ENCODE data around the gene CHCHD4. TPM values are rescaled to one million over a fixed set of nuclear protein-coding genes. Genes with fewer than 3 reads are reported as not detected.

The CHCHD4 gene
- polyA plus RNA-seq, 2 of the 4 experiments (the other 2 are of a cell fraction) = 37.3 to 48.8 TPM

DNA sequence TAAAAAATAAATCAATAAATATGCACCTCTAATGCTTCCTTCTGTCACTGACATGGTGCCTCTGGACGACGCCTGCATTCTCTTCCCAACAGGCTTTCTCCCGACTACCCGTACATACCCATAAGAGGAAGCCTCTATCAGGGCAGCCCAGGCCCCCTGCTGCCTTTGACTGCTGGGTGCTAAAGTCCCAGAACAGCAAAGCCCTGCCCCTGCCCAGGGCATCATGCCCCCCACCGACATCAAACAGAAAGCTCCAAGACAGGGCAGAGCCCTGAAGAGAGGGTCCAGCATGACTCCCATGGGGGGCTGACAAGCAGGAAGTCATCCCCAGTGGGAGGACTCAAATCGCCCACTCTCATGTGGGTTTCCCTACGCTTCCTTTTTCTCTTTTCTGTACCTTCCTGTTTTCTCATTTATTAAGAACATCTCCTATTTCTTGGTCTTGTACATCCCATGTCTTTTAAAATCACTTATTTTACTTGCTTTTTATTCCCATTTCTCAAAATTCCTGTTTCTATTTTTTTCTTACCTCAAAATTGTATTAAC lies 30.3 kb upstream of the CHCHD4 start:
- H3K4me2 ChIP-seq = no peak overlapping the region
- no peak for ATAC-seq
- no peak for FAIRE-seq
- POLR2A ChIA-PET = interaction anchor here (1.0 kb wide), 1 partner anchor 24 kb away, joined by 3 read pairs; the partner anchor contains the start of genes LSM3 and XPC
- H3K9me3 ChIP-seq = no peaks in the 10 kb centered on the region
- 93% methylated on average over 7 of the region's 7 CpGs for WGBS (ENCODE audit: missing lambda C conversion rate)
- no peak for DNase-seq (ENCODE audit: low read depth in 1 of 2, low spot score in 1 of 2)
- H3K4me3 ChIP-seq = no peak overlapping the region
- no peaks in the 10 kb centered on the region for H3K4me1 ChIP-seq
- no peak for TF ChIP-seq SMC3 (IDR thresholded peaks at IDR 0.05)
- TF ChIP-seq, protein P1, sequence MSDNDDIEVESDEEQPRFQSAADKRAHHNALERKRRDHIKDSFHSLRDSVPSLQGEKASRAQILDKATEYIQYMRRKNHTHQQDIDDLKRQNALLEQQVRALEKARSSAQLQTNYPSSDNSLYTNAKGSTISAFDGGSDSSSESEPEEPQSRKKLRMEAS (IDR thresholded peaks at IDR 0.05) = no peak
- TF ChIP-seq, protein P2, sequence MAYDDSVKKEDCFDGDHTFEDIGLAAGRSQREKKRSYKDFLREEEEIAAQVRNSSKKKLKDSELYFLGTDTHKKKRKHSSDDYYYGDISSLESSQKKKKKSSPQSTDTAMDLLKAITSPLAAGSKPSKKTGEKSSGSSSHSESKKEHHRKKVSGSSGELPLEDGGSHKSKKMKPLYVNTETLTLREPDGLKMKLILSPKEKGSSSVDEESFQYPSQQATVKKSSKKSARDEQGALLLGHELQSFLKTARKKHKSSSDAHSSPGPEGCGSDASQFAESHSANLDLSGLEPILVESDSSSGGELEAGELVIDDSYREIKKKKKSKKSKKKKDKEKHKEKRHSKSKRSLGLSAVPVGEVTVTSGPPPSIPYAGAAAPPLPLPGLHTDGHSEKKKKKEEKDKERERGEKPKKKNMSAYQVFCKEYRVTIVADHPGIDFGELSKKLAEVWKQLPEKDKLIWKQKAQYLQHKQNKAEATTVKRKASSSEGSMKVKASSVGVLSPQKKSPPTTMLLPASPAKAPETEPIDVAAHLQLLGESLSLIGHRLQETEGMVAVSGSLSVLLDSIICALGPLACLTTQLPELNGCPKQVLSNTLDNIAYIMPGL (CRISPR knock-in tag; IDR thresholded peaks at IDR 0.05; ENCODE audit: borderline replicate concordance) = no peak
- TF ChIP-seq FOSB (CRISPR knock-in tag; IDR thresholded peaks at IDR 0.05) = no peak
- no peak for TF ChIP-seq EP300 (IDR thresholded peaks at IDR 0.05)
- TF ChIP-seq SREBF2 (IDR thresholded peaks at IDR 0.05) = no peak
- TF ChIP-seq MAFK (IDR thresholded peaks at IDR 0.05; ENCODE audit: partially characterized antibody) = no peak
- TF ChIP-seq, protein P3, sequence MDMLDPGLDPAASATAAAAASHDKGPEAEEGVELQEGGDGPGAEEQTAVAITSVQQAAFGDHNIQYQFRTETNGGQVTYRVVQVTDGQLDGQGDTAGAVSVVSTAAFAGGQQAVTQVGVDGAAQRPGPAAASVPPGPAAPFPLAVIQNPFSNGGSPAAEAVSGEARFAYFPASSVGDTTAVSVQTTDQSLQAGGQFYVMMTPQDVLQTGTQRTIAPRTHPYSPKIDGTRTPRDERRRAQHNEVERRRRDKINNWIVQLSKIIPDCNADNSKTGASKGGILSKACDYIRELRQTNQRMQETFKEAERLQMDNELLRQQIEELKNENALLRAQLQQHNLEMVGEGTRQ (IDR thresholded peaks at IDR 0.05) = no peak
- no peak for TF ChIP-seq TP53 (CRISPR knock-in tag; IDR thresholded peaks at IDR 0.05)
- TF ChIP-seq, protein P4, sequence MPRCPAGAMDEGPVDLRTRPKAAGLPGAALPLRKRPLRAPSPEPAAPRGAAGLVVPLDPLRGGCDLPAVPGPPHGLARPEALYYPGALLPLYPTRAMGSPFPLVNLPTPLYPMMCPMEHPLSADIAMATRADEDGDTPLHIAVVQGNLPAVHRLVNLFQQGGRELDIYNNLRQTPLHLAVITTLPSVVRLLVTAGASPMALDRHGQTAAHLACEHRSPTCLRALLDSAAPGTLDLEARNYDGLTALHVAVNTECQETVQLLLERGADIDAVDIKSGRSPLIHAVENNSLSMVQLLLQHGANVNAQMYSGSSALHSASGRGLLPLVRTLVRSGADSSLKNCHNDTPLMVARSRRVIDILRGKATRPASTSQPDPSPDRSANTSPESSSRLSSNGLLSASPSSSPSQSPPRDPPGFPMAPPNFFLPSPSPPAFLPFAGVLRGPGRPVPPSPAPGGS (IDR thresholded peaks at IDR 0.05) = no peak
- TF ChIP-seq EHF (CRISPR knock-in tag; IDR thresholded peaks at IDR 0.05) = no peak
- no peak for TF ChIP-seq ZFP36 (IDR thresholded peaks at IDR 0.05; ENCODE audit: borderline replicate concordance, partially characterized antibody)
- no peak for TF ChIP-seq JUNB (IDR thresholded peaks at IDR 0.05)
- no peak for TF ChIP-seq CHD2 (IDR thresholded peaks at IDR 0.05; ENCODE audit: low read length, partially characterized antibody)
- TF ChIP-seq PHF8 (IDR thresholded peaks at IDR 0.05; ENCODE audit: borderline replicate concordance, low read depth) = no peak
- TF ChIP-seq, protein P5, sequence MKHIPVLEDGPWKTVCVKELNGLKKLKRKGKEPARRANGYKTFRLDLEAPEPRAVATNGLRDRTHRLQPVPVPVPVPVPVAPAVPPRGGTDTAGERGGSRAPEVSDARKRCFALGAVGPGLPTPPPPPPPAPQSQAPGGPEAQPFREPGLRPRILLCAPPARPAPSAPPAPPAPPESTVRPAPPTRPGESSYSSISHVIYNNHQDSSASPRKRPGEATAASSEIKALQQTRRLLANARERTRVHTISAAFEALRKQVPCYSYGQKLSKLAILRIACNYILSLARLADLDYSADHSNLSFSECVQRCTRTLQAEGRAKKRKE (CRISPR knock-in tag; IDR thresholded peaks at IDR 0.05; ENCODE audit: low read depth) = no peak
- TF ChIP-seq RCOR1 (IDR thresholded peaks at IDR 0.05; ENCODE audit: low read depth, low read length) = no peak
- TF ChIP-seq, protein P6, sequence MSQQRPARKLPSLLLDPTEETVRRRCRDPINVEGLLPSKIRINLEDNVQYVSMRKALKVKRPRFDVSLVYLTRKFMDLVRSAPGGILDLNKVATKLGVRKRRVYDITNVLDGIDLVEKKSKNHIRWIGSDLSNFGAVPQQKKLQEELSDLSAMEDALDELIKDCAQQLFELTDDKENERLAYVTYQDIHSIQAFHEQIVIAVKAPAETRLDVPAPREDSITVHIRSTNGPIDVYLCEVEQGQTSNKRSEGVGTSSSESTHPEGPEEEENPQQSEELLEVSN (IDR thresholded peaks at IDR 0.05; ENCODE audit: borderline replicate concordance, low read depth) = no peak
- no peak for TF ChIP-seq BHLHE40 (IDR thresholded peaks at IDR 0.05; ENCODE audit: low read depth, low read length)
- H3K27ac ChIP-seq = no peak overlapping the region
- CTCF ChIA-PET = interaction anchor here (0.7 to 3.6 kb wide), 3 partner anchors 9 to 13 kb away, joined by 3 to 17 read pairs (median 5); no protein-coding TSS in a partner anchor

DNA sequence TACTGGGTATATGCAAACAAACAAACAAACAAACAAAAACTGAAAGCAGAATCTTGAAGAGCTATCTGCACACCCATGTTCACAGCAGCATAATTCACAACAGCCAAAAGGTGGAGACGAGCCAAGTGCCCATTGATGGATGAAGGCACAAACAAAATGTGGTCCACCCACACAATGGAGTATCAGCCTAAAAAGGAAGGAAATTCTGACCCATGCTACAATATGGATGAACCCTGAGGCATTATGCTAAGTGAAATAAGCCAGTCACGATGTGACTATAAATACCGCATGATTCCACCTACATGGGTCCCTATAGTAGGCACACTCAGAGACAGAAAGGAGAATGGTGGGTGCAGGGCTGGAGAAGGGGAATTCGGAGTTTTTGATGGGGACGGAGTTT lies 29.6 kb upstream of the CHCHD4 start:
- FAIRE-seq = no peak
- H3K4me3 ChIP-seq = no peak overlapping the region
- no peak for ATAC-seq
- ChIA-PET CTCF (interaction anchor here (1.3 to 3.6 kb wide), 5 partner anchors 8 to 49 kb away, joined by 3 to 17 read pairs (median 5); no protein-coding TSS in a partner anchor), POLR2A (interaction anchor here (0.7 to 2.0 kb wide), 2 partner anchors 13 to 24 kb away, joined by 3 to 10 read pairs; partner anchors contain the start of genes LSM3 and XPC)
- H3K9me3 ChIP-seq = no peaks in the 10 kb centered on the region
- DNase-seq (ENCODE audit: low read depth in 1 of 2, low spot score in 1 of 2) = no peak
- H3K4me1 ChIP-seq = no peaks in the 10 kb centered on the region
- WGBS (ENCODE audit: missing lambda C conversion rate) = 94% methylated on average over 5 of the region's 5 CpGs
- H3K27ac ChIP-seq = no peak overlapping the region
- H3K4me2 ChIP-seq = no peak overlapping the region
- TF ChIP-seq CHD2 (IDR thresholded peaks at IDR 0.05; ENCODE audit: low read length, partially characterized antibody) = no peak
- TF ChIP-seq ESRRA (IDR thresholded peaks at IDR 0.05; ENCODE audit: borderline replicate concordance, low read length) = no peak
- no peak for TF ChIP-seq HEYL (CRISPR knock-in tag; IDR thresholded peaks at IDR 0.05)
- TF ChIP-seq, protein P2 (CRISPR knock-in tag; IDR thresholded peaks at IDR 0.05; ENCODE audit: borderline replicate concordance) = no peak
- TF ChIP-seq, protein P4 (IDR thresholded peaks at IDR 0.05) = no peak
- TF ChIP-seq RCOR1 (IDR thresholded peaks at IDR 0.05; ENCODE audit: low read depth, low read length) = no peak
- no peak for TF ChIP-seq SREBF2 (IDR thresholded peaks at IDR 0.05)
- no peak for TF ChIP-seq RNF2 (IDR thresholded peaks at IDR 0.05; ENCODE audit: borderline replicate concordance, low read depth)
- TF ChIP-seq TFCP2L1 (CRISPR knock-in tag; IDR thresholded peaks at IDR 0.05) = no peak
- no peak for TF ChIP-seq NFE2L2 (conservative IDR thresholded peaks at IDR 0.05; ENCODE audit: low read length)
- TF ChIP-seq CBX8 (IDR thresholded peaks at IDR 0.05) = no peak
- TF ChIP-seq, protein P1 (IDR thresholded peaks at IDR 0.05) = no peak
- no peak for TF ChIP-seq EHMT2 (IDR thresholded peaks at IDR 0.05; ENCODE audit: low read depth)
- no peak for TF ChIP-seq EP300 (IDR thresholded peaks at IDR 0.05)
- TF ChIP-seq RFX5 (IDR thresholded peaks at IDR 0.05) = no peak
